Parathyroid adenoma (tissue), 2 donors: ENCODE results near the gene MTA1.
A peak's percentile ranks its signal among the peaks of the same experiment; 100 is the strongest.

Experiments
- H2AFZ ChIP-seq: fragments of 300-600 bp; sonication (generic); one replicate; pipeline ENCODE4 v1.7.0; 2017; ENCODE audit warnings: antibody characterized with exemption, mild to moderate bottlenecking
- H3K27ac ChIP-seq: fragments of 300-600 bp; sonication (generic); one replicate; pipeline ENCODE4 v1.7.0; 2017
- H3K27me3 ChIP-seq: fragments of 300-600 bp; sonication (generic); one replicate; pipeline ENCODE4 v1.7.0; 2017; ENCODE audit warnings: low read length; ENCODE audit not compliant: control insufficient read depth, insufficient read depth
- H3K36me3 ChIP-seq: fragments of 300-600 bp; sonication (generic); one replicate; pipeline ENCODE4 v1.7.0; 2017; ENCODE audit warnings: low read length; ENCODE audit not compliant: control insufficient read depth, insufficient read depth
- H3K4me1 ChIP-seq: fragments of 300-600 bp; sonication (generic); one replicate; pipeline ENCODE4 v1.7.0; 2017; ENCODE audit warnings: control low read depth
- H3K4me2 ChIP-seq: fragments of 300-600 bp; sonication (generic); one replicate; pipeline ENCODE4 v1.7.0; 2017; ENCODE audit warnings: low read length
- H3K4me3 ChIP-seq: fragments of 300-600 bp; sonication (generic); one replicate; pipeline ENCODE4 v1.7.0; 2017; ENCODE audit warnings: low read depth, low read length
- H3K79me2 ChIP-seq: fragments of 300-600 bp; sonication (generic); one replicate; pipeline ENCODE4 v1.7.0; 2017; ENCODE audit warnings: control low read depth
- H3K9ac ChIP-seq: fragments of 300-600 bp; sonication (generic); one replicate; pipeline ENCODE4 v1.7.0; 2017; ENCODE audit warnings: mild to moderate bottlenecking
- H3K9me3 ChIP-seq: fragments of 300-600 bp; sonication (generic); one replicate; pipeline ENCODE4 v1.7.0; 2017; ENCODE audit warnings: low read length; ENCODE audit not compliant: control insufficient read depth
- TF ChIP-seq, protein P1 (sequence below): fragments of 300-600 bp; sonication (generic); IDR thresholded peaks from one replicate; pipeline ENCODE4 v1.7.0; 2017; ENCODE audit warnings: antibody characterized with exemption, mild to moderate bottlenecking
- donor health status: primary hyperparathyroidism.

MTA1 gene

GRCh38 chr14:105400016-105400415 is 19.6 kb upstream of the MTA1 start:
- Histone ChIP-seq H3K9me3 (no peaks in the 10 kb centered on the region), H3K9ac (no peak overlapping the region), H3K4me1 (peaks cover 8% of the 10 kb centered on the region), H3K79me2 (no peaks in the 10 kb centered on the region), H3K27me3 (no peaks in the 10 kb centered on the region), H3K27ac (no peak overlapping the region), H3K36me3 (no peaks in the 10 kb centered on the region), H3K4me3 (no peak overlapping the region), H3K4me2 (no peak overlapping the region), H2AFZ (no peak overlapping the region)
- TF ChIP-seq, protein P1, sequence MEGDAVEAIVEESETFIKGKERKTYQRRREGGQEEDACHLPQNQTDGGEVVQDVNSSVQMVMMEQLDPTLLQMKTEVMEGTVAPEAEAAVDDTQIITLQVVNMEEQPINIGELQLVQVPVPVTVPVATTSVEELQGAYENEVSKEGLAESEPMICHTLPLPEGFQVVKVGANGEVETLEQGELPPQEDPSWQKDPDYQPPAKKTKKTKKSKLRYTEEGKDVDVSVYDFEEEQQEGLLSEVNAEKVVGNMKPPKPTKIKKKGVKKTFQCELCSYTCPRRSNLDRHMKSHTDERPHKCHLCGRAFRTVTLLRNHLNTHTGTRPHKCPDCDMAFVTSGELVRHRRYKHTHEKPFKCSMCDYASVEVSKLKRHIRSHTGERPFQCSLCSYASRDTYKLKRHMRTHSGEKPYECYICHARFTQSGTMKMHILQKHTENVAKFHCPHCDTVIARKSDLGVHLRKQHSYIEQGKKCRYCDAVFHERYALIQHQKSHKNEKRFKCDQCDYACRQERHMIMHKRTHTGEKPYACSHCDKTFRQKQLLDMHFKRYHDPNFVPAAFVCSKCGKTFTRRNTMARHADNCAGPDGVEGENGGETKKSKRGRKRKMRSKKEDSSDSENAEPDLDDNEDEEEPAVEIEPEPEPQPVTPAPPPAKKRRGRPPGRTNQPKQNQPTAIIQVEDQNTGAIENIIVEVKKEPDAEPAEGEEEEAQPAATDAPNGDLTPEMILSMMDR: no peak

GRCh38 chr14:105401699-105402098 is 17.9 kb upstream of the MTA1 start:
- H3K27me3 ChIP-seq: no peaks in the 10 kb centered on the region
- no peak overlapping the region for H3K4me2 ChIP-seq
- H3K4me1 ChIP-seq: peaks cover 8% of the 10 kb centered on the region
- TF ChIP-seq, protein P1: no peak
- H3K9me3 ChIP-seq: no peaks in the 10 kb centered on the region
- no peak overlapping the region for H2AFZ ChIP-seq
- no peak overlapping the region for H3K4me3 ChIP-seq
- no peaks in the 10 kb centered on the region for H3K36me3 ChIP-seq
- H3K79me2 ChIP-seq: no peaks in the 10 kb centered on the region
- H3K9ac ChIP-seq: no peak overlapping the region
- H3K27ac ChIP-seq: no peak overlapping the region

- no peak overlapping the region for H3K4me3 ChIP-seq
- no peak overlapping the region for H2AFZ ChIP-seq
- no peak overlapping the region for H3K4me2 ChIP-seq
- no peak overlapping the region for H3K27ac ChIP-seq
- TF ChIP-seq, protein P1: no peak
- H3K79me2 ChIP-seq: no peaks in the 10 kb centered on the region
- H3K9ac ChIP-seq: no peak overlapping the region
- H3K9me3 ChIP-seq: no peaks in the 10 kb centered on the region
- H3K27me3 ChIP-seq: no peaks in the 10 kb centered on the region
- H3K4me1 ChIP-seq: peaks cover 3% of the 10 kb centered on the region
- H3K36me3 ChIP-seq: no peaks in the 10 kb centered on the region
These were observed 11.0 kb upstream of the MTA1 start for GRCh38 chr14:105408592-105408991.

- TF ChIP-seq, protein P1: no peak
- no peaks in the 10 kb centered on the region for H3K36me3 ChIP-seq
- no peaks in the 10 kb centered on the region for H3K79me2 ChIP-seq
- peaks cover 3% of the 10 kb centered on the region for H3K4me1 ChIP-seq
- H3K4me3 ChIP-seq: no peak overlapping the region
- H3K27me3 ChIP-seq: no peaks in the 10 kb centered on the region
- H3K9me3 ChIP-seq: no peaks in the 10 kb centered on the region
- no peak overlapping the region for H3K9ac ChIP-seq
- H3K27ac ChIP-seq: no peak overlapping the region
- no peak overlapping the region for H2AFZ ChIP-seq
- H3K4me2 ChIP-seq: no peak overlapping the region
These were observed 10.3 kb upstream of the MTA1 start for GRCh38 chr14:105409364-105409763.

DNA sequence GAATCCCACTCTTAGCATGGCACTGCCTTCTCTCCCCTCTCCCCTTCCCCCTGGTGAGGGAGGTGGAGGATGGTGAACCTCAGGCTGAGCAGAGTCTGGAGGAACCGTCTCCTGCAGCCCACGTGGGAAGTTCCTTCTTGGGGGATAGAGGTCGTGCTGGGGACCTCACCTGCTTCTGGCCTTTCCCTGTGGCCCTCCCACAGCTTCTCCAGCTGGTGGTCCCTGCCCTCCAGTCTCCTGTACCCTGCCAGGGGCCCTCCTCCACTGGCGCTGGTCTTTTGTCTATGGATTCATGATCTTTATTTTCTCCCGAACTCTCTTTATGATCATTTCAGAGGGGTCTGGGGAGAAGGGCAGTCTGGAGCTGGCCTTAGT is 9.0 kb upstream of the MTA1 start:
- H3K4me1 ChIP-seq: peaks cover 3% of the 10 kb centered on the region
- TF ChIP-seq, protein P1: no peak
- no peak overlapping the region for H3K27ac ChIP-seq
- H3K27me3 ChIP-seq: no peaks in the 10 kb centered on the region
- H2AFZ ChIP-seq: peak overlapping the region; percentile 77
- no peaks in the 10 kb centered on the region for H3K36me3 ChIP-seq
- H3K9ac ChIP-seq: no peak overlapping the region
- peak overlapping the region; percentile 43 for H3K4me2 ChIP-seq
- no peaks in the 10 kb centered on the region for H3K9me3 ChIP-seq
- no peaks in the 10 kb centered on the region for H3K79me2 ChIP-seq
- H3K4me3 ChIP-seq: no peak overlapping the region
